ENCODE data around the gene GBA3. TPM values are rescaled to one million over a fixed set of nuclear protein-coding genes. Genes with fewer than 3 reads are reported as not detected.

GBA3 gene
- total RNA-seq, 4 donors from 2014 or later: not detected

DNA sequence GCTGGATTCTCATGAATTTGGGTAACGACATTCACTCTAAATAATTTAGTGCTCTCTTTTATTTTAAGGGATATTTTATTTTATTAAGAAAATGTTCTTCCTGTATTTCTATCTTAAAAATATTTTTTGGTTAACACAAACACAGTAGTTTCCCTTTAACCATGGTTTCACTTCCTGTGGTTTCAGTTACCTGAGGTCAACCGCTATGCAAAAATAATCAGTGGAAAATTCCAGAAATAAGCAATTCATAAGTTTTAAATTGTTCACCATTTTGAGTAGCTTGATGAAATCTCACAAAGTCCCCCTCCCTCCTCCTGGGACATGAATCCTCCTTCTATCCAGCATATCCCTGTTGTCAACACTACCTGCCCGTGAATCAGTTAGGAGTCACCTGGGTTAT, 71.4 kb downstream of the GBA3 start:
- H3K27me3 ChIP-seq: no peaks in the 10 kb centered on the region
- TF ChIP-seq CTCF (IDR thresholded peaks at IDR 0.05) (no peak), POLR2A (IDR thresholded peaks at IDR 0.05) (no peak), EP300 (IDR thresholded peaks at IDR 0.05) (no peak)
- H3K27ac ChIP-seq: no peak overlapping the region
- 91 to 93% methylated on average over 3 of the region's 3 CpGs for WGBS, 2 donors
- no peaks in the 10 kb centered on the region for H3K4me1 ChIP-seq
- DNase-seq (ENCODE audit: low spot score in 2 of 2): no peak
- H3K36me3 ChIP-seq: no peaks in the 10 kb centered on the region
- no peak overlapping the region for H3K4me3 ChIP-seq
- H3K9me3 ChIP-seq: no peaks in the 10 kb centered on the region

GRCh38 chr4:22766068-22766467, 73.3 kb downstream of the GBA3 start:
- H3K27ac ChIP-seq: no peak overlapping the region
- H3K4me3 ChIP-seq: no peak overlapping the region
- WGBS, 2 donors: 73 to 84% methylated on average over 2 of the region's 2 CpGs
- H3K4me1 ChIP-seq: no peaks in the 10 kb centered on the region
- no peaks in the 10 kb centered on the region for H3K36me3 ChIP-seq
- no peaks in the 10 kb centered on the region for H3K9me3 ChIP-seq
- no peaks in the 10 kb centered on the region for H3K27me3 ChIP-seq
- no peak for TF ChIP-seq EP300 (IDR thresholded peaks at IDR 0.05)
- no peak for TF ChIP-seq CTCF (IDR thresholded peaks at IDR 0.05)
- TF ChIP-seq POLR2A (IDR thresholded peaks at IDR 0.05): no peak
- no peak for DNase-seq (ENCODE audit: low spot score in 2 of 2)

DNA sequence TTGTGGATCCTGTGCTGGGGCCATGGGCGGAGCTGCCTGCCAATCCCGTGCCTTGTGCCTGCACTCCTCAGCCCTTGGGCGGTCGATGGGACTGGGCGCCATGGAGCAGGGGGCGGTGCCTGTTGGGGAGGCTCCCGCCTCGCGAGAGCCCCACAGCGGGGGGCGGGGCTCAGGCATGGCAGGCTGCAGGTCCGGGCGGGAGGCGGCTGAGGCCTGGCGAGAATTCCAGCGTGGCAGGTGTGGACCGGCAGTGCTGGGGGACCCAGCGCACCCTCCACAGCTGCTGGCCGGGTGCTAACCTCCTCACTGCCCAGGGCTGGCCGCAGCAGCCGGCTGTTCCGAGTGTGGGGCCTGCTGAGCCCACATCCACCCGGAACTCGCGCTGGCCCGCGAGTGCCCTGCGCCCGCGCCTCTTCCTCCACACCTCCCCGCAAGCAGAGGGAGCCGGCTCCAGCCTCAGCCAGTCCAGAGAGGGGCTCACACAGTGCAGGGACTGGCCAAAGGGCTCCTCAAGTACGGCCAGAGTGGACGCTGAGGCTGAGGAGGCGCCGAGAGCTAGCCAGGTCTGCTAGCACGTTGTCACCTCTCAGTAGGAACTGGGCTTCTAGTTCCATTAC, 85.9 kb downstream of the GBA3 start:
- no peaks in the 10 kb centered on the region for H3K27me3 ChIP-seq
- TF ChIP-seq EP300 (IDR thresholded peaks at IDR 0.05): no peak
- no peak overlapping the region for H3K4me3 ChIP-seq
- no peak for DNase-seq (ENCODE audit: low spot score in 2 of 2)
- no peaks in the 10 kb centered on the region for H3K36me3 ChIP-seq
- WGBS, 2 donors: 94 to 96% methylated on average over 11 to 12 of the region's 37 CpGs
- H3K9me3 ChIP-seq: peaks cover 0 to 7% (median 0%) of the 10 kb centered on the region in 4 donors
- no peaks in the 10 kb centered on the region for H3K4me1 ChIP-seq
- H3K27ac ChIP-seq: no peak overlapping the region

- Histone ChIP-seq H3K27me3 (no peaks in the 10 kb centered on the region), H3K27ac (no peak overlapping the region), H3K9me3 (peaks cover 0 to 7% (median 0%) of the 10 kb centered on the region in 4 donors), H3K4me1 (no peaks in the 10 kb centered on the region), H3K4me3 (no peak overlapping the region), H3K36me3 (no peaks in the 10 kb centered on the region)
- TF ChIP-seq POLR2A (IDR thresholded peaks at IDR 0.05) (no peak), CTCF (IDR thresholded peaks at IDR 0.05) (no peak), EP300 (IDR thresholded peaks at IDR 0.05) (no peak)
- no peak for DNase-seq (ENCODE audit: low spot score in 2 of 2)
- 35 to 37% methylated on average over 4 of the region's 4 CpGs for WGBS, 2 donors
Observed at GRCh38 chr4:22780317-22780716, 87.6 kb downstream of the GBA3 start.

DNA sequence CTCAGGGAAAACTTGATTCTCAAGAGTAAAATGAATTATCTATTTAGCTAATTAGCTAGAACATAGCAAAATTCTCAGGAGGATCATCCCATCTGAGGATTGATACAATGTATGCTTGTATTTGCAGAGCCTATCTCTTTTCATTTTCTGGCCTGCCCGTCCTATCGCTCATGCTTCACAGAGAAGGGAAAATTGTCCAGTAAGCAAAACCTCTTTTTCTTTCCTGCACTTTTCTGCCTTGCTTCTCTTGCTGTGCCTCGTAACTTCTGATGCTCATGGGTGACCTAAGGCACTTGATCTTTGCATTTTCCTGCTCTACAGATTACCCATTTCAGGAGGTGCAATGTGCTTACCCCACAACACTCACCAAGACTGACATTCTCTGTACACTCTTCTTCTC, 88.1 kb downstream of the GBA3 start:
- DNase-seq (ENCODE audit: low spot score in 2 of 2): no peak
- Histone ChIP-seq H3K27ac (no peak overlapping the region), H3K4me1 (no peaks in the 10 kb centered on the region), H3K4me3 (no peak overlapping the region), H3K9me3 (peaks cover 0 to 7% (median 0%) of the 10 kb centered on the region in 4 donors), H3K36me3 (no peaks in the 10 kb centered on the region), H3K27me3 (no peaks in the 10 kb centered on the region)
- WGBS, 2 donors: 42 to 48% methylated on average over 3 of the region's 3 CpGs
- TF ChIP-seq CTCF (IDR thresholded peaks at IDR 0.05) (no peak), EP300 (IDR thresholded peaks at IDR 0.05) (no peak), POLR2A (IDR thresholded peaks at IDR 0.05) (no peak)
